ENCODE data around the gene PDE5A.

Gene PDE5A

GRCh38 chr4:119580293-119580692 lies 48.3 kb downstream of the PDE5A start:
- DNase-seq = no peak

- no peak for DNase-seq
These were observed 48.8 kb downstream of the PDE5A start for GRCh38 chr4:119579823-119580222.

- no peak for DNase-seq
These were observed 58.2 kb downstream of the PDE5A start for GRCh38 chr4:119570401-119570800.

- no peak for DNase-seq
These were observed 64.5 kb downstream of the PDE5A start for GRCh38 chr4:119564106-119564505.

DNA sequence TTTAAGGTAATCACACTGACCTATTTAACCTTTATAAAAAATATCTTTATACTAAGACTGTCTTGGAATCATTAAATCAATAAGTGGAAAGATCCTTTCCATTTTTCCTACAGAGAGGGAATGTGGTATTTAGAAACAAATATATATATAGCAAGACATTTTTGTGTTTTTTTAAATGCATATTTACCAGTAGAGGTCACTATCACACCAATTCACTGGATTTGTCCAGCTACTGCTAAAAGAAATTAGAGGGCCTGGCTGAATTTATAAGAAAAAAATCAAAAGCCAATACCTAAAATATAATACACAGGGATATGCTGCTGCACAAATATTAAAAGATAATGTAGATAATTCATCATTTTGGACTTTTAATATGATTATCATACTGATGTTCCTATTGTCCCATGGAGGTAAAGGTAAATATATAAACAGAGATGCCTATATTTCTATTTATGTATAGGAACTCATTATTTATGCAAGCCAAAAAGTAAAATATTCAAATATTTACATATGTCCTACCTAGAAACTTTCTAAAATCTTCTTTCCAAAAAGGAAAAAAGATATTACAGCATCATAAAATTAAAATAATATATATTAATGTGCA lies 69.5 kb downstream of the PDE5A start:
- peak; percentile 53 for DNase-seq

- no peak for DNase-seq
These were observed 77.6 kb downstream of the PDE5A start for GRCh38 chr4:119550857-119551532.

- DNase-seq = no peak
These were observed 79.0 kb downstream of the PDE5A start for GRCh38 chr4:119549639-119550038.

- no peak for DNase-seq
These were observed 84.8 kb downstream of the PDE5A start for GRCh38 chr4:119543779-119544178.

- no peak for DNase-seq
These were observed 85.4 kb downstream of the PDE5A start for GRCh38 chr4:119543187-119543586.

- no peak for DNase-seq
These were observed 88.4 kb downstream of the PDE5A start for GRCh38 chr4:119540249-119540648.

GRCh38 chr4:119537586-119537985 lies 91.0 kb downstream of the PDE5A start:
- DNase-seq = no peak

DNA sequence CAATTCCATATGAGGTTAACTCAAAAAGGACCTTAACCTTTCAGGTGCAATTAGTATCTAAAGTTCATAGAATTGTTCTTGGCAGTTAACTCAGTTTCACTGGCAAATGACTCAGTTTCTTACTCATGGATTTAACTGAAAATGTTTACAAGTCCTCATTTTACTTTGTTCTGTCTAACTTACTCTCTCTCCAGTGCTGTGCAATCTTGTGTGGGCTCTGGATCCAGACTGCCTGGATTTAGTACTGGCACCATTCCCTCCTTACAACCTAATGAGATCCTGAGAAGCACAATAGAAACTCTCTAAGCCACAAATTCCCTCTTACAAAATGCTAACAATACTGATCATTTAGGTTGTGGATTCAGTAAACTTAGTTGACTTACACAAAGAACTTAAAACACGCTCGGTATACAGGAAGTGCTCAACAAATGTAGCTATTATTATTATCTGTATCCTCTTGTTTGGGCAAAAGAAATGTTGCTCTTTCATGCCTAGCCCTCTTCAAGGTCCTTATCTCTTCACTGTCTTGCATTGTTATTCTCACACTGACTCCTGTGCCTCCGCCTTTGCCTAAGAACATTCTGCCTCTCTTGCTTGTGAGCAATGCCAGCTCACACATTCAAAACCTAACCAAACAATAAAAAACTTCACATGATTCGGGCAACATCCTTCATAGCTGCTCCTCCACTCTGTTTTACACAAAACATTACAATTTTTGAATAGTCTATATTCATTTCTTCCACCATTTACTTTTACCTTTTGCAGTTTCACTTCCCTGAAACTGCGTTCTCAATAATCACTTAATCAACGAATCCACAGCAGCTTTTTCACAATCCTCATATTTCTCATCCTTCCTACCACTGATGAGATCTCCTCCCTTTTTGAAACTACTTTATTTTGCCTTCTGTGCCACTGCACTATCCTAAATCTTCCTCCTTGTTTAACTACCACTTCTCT lies 91.8 kb downstream of the PDE5A start:
- DNase-seq = no peak

- DNase-seq = no peak
These were observed 96.3 kb downstream of the PDE5A start for GRCh38 chr4:119532319-119532718.

DNA sequence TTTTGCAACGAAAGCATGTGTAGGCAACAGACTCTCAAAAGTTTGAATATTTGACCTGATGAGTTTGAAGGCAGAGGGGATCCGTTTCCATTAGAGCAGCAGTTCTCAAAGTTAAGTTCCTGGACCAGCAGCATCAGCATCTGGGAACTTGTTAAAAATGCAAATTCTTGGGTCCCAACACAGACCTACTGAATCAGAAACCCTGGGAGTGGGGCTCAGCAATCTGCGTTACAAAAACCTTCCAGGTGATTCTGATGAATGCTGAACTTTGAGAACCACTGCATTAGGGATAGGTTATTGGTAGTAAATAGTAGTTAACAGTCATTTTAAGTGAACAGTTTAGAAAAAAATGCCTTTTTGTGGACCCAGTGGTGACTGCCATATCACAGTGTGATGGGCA lies 98.8 kb downstream of the PDE5A start:
- DNase-seq = no peak

DNA sequence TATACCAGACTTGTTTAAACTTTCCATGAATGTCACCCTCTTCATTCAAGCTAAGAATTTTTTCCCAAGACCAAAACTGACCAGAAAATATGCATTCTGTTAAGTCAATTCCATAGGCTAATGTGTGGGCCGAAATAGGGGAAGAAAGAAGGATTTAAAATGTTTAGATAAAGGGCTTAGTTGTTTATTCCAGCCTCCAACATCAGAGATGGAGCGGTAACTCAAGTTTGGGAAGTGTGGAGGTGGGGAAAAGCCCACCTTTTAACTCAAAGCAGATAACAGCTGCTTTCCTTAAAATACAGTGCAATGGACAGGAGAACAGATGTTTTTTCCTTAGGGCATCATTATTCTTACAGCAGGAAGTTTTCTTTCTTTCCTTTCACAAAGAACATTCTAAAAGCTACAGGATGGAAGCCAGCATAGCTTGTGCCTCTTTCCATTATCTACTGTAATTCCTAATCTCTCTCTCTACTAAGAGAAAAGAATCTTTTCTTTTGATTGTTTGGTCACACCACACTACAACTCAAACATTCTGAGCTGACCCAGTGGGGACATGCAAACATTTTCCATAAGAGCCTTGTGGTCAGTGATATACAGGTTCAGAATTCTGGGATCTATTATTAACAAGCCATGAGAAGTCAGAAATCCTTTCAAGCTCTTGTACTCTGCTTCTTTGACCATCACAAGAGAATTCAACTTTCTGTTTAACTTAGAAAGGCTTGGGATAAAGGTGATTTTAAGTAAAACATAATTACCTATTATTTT lies 101.6 kb downstream of the PDE5A start:
- DNase-seq = peak; percentile 26

DNA sequence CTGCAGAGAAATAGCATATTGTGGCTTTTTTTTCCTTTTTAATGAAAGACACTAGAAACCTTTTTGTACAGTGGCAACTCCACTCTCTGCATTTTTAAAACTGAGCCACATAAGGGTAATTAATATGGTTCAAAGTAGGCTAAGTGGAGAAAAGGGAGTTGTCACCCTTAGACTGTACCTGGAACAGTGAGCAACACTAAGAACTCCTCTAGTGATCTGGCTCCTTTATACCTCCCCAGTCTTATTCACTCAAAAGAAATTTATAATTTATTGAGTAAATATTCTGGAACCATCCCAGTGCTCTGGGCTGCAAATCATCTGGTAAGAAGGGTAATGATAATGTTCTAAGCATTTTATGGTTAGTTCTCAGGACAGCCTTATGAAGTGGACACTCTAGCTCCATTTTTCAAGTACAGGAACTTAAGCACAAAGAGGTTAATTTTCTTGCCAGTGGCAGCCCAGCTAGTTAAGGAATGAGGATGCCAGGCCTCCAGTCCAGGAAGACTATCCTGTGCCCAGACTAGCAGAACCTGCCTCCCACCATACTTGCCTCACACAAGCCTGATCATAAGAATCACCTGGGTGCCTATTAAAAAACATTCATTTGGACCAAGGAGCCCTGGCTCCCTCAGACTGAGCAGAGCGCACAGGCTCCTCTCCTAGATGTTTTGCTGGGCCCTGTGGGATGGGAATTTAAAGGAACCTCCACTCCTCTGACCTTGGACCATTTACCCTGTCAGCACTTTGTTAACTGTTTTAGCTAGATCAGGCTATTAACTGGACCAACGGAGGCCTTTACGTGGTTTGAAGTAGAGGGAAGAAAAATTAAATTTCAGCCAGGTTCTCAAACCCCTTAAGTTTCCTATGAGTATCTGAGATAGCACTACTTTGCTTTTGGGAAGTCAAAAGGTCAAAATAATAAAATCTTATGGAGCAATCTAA lies 102.6 kb downstream of the PDE5A start:
- DNase-seq = no peak

DNA sequence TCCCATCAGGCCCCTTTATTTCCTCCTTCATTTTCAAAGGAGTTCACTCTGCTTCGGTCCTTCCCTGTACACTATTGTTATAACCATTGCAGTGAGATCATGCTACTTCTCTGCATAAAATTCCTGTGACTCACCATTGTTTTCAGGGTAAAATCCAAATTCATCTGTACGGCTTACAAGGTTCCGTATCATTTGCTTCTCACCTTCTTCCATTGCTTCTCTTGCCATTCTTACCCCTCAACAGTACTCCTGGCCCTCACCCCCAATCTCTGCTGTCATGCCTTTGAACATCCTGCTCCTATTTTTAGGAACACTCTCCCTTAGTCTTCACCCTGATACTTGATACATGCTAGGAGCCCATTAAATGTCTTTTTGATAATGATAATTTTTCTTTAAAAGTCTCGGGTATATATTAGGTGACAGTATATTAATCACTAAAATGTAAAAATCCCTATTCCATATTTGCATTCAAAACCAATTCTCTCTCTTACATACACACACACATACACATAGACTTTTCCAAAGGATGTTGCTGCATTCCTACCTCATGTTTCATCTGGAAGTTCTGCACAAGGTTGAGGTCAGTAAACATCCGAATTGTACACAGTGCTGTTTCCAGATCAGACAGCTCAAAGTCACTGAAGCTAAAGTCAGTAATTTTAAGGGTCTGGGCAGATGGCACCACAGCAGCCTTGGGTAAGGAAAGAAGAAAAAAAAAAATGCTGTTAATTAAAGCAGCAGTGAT lies 103.4 kb downstream of the PDE5A start:
- DNase-seq = no peak

GRCh38 chr4:119523399-119523798 lies 105.2 kb downstream of the PDE5A start:
- DNase-seq = no peak

DNA sequence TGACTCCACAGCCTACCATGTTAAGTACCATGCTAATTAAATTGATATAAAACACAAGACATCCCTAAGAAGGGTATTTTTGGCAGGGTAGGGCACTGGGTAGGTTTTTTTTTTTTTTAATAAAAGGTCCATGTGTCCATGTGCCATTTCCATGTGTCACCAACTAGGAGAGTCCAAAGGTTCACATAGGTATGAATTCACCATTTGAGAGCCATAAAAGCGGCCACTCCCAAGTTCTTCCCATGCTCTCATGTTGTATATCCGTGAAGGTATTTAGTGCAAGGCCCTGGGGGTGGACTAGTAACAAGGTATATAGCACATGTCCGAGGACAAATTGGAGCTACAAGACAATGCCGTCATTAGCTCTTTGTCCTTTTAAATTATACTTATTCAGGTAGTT lies 107.3 kb downstream of the PDE5A start:
- DNase-seq = no peak

- DNase-seq = no peak
These were observed 109.6 kb downstream of the PDE5A start for GRCh38 chr4:119518915-119519410.
